ENCODE results near the gene SYT7.

DNA sequence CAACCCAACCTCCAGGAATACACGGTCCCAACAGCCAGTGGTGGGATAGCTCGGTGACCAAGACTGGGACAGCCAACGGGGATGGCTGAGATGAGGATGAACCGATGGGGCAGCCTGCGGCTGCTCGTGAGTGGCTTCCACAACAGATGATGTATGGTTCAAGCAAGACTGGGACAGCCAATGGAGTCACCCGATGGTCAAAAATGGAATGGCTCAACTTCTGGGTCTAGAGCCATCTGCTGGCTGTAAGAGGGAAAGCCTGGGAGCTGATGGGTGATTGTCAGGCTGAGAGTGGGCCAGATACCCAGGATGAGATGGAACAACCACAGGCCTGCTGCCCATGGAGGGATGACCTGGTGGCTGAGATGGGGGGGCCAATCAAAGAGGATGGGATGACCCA lies 35.5 kb downstream of the SYT7 start:
- TF ChIP-seq POLR2A (IDR thresholded peaks at IDR 0.05; ENCODE audit: low read length) (no peak), GATA1 (IDR thresholded peaks at IDR 0.05; ENCODE audit: low read depth, low read length) (no peak)
